ENCODE results near the gene SMCO4.
"Not testable (repeated sequence)": the region's sequence is repeated elsewhere in the genome, so short reads cannot be mapped to it uniquely, and the experiment has no call there.

The SMCO4 gene

GRCh38 chr11:93463666-93464065 lies 79.5 kb downstream of the SMCO4 start:
- DNase-seq: not testable (repeated sequence)

- no peak for DNase-seq
Observed at GRCh38 chr11:93458286-93458685, 84.9 kb downstream of the SMCO4 start.

DNA sequence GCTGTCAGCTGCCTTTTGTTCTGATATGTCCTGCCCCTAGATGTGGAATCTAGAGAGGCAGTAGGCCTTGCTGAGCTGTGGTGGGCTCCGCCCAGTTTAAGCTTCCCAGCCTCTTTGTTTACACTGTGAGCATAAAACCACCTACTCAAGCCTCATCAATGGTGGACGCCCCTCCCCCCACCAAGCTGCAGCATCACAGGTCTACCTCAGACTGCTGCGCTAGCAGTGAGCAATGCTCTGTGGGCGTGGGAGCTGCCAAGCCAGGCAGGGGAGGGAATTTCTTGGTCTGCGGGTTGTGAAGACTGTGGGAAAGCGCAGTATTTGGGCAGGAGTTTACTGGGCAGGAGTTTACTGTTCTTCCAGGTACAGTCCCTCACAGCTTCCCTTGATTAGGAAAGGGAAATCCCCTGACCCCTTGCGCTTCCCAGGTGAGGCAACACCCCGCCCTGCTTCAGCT lies 98.5 kb downstream of the SMCO4 start:
- DNase-seq: no peak

GRCh38 chr11:93443232-93443631 lies 100.0 kb downstream of the SMCO4 start:
- DNase-seq: not testable (repeated sequence)

DNA sequence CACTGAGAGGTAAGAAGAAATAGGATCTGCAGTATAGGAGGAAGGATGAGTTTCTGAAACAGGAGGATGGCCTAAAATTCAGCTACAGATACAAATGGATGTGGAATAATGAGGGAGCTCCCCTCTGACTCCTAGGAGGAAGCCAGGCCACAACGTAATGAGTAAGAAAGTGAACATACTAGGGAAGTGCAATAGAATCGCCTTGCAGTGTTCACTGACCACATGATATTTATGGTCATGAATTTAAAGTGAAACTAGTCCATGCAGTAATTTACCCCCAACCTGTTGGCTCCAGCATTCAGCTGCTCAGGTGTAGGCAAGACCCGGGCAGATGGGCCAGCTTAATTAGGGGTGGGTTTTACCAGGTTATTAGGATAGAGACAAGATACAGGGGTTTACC lies 110.9 kb downstream of the SMCO4 start:
- DNase-seq: no peak
